Measurements from ENCODE around the gene CBX2.

The CBX2 gene

GRCh38 chr17:79789943-79790804 is 12.2 kb downstream of the CBX2 start:
- no peak for DNase-seq

GRCh38 chr17:79790805-79791734 is 13.1 kb downstream of the CBX2 start:
- DNase-seq, result no peak

GRCh38 chr17:79791735-79792161 is 13.8 kb downstream of the CBX2 start:
- no peak for DNase-seq

- DNase-seq, result no peak
Observed at GRCh38 chr17:79792341-79792871, 14.5 kb downstream of the CBX2 start.

- no peak for DNase-seq
Observed at GRCh38 chr17:79792984-79793923, 15.3 kb downstream of the CBX2 start.

GRCh38 chr17:79793924-79794304 is 16.0 kb downstream of the CBX2 start:
- DNase-seq, result no peak

- DNase-seq, result no peak
Observed at GRCh38 chr17:79794659-79795511, 16.9 kb downstream of the CBX2 start.

- peak; percentile 66 to 75 for DNase-seq
Observed at GRCh38 chr17:79795795-79796443, 18.0 kb downstream of the CBX2 start.

GRCh38 chr17:79796444-79796762 is 18.5 kb downstream of the CBX2 start:
- DNase-seq, result no peak

GRCh38 chr17:79796763-79797491 is 19.0 kb downstream of the CBX2 start, which contains the start of gene CBX8:
Gene CBX8, minus strand, starts transcription at chr17:79797077. Its CDS starts 79 bp downstream, at chr17:79796998.
- peak; percentile 99 to 100 for DNase-seq

- no peak for DNase-seq
Observed at GRCh38 chr17:79797492-79798298, 19.7 kb downstream of the CBX2 start.

- no peak for DNase-seq
Observed at GRCh38 chr17:79798299-79799173, 20.6 kb downstream of the CBX2 start.

GRCh38 chr17:79799174-79799537 is 21.2 kb downstream of the CBX2 start:
- no peak for DNase-seq

- no peak for DNase-seq
Observed at GRCh38 chr17:79799538-79800324, 21.8 kb downstream of the CBX2 start.

- no peak for DNase-seq
Observed at GRCh38 chr17:79800325-79801155, 22.6 kb downstream of the CBX2 start.
